ENCODE data around the gene ZNF177.

DNA sequence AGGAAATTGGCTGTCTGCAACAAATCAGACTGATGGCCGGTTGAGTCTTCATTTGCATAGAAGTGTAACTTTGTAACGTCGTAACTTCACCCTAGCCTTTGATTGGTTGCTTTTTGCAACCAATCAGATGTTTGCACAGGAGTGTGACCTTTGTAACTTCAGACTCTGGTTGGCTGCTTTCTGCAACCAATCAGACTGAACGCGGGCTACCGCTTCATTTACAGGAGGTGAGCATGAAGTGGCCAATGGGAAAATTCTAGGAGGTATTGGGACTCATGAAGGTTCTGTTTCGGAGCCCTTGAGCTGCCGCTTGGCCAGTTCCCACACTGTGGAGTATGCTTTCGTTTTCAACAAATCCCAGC, 39.3 kb upstream of the ZNF177 start:
- TF ChIP-seq, protein P1, sequence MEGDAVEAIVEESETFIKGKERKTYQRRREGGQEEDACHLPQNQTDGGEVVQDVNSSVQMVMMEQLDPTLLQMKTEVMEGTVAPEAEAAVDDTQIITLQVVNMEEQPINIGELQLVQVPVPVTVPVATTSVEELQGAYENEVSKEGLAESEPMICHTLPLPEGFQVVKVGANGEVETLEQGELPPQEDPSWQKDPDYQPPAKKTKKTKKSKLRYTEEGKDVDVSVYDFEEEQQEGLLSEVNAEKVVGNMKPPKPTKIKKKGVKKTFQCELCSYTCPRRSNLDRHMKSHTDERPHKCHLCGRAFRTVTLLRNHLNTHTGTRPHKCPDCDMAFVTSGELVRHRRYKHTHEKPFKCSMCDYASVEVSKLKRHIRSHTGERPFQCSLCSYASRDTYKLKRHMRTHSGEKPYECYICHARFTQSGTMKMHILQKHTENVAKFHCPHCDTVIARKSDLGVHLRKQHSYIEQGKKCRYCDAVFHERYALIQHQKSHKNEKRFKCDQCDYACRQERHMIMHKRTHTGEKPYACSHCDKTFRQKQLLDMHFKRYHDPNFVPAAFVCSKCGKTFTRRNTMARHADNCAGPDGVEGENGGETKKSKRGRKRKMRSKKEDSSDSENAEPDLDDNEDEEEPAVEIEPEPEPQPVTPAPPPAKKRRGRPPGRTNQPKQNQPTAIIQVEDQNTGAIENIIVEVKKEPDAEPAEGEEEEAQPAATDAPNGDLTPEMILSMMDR (IDR thresholded peaks at IDR 0.05), result no peak
- no peak for TF ChIP-seq POLR2A (IDR thresholded peaks at IDR 0.05)

All from esophagus squamous epithelium (tissue), 4 donors.